Activated T-helper 1 cell treated with anti-CD3 and anti-CD28 coated beads, Interleukin-2, amount 50 U/mL, for 16 hours (primary cell): ENCODE measurements around the gene MYADML2.
"Not testable (repeated sequence)": the region's sequence is repeated elsewhere in the genome, so short reads cannot be mapped to it uniquely, and the experiment has no call there.

Source experiments
- DNase-seq, 2 donors: peaks; one replicate each; pipeline ENCODE4 v3.0.0-alpha.2; 2020; ENCODE audit warnings: low read depth in 1 of 2, low spot score in 1 of 2

MYADML2 gene

DNA sequence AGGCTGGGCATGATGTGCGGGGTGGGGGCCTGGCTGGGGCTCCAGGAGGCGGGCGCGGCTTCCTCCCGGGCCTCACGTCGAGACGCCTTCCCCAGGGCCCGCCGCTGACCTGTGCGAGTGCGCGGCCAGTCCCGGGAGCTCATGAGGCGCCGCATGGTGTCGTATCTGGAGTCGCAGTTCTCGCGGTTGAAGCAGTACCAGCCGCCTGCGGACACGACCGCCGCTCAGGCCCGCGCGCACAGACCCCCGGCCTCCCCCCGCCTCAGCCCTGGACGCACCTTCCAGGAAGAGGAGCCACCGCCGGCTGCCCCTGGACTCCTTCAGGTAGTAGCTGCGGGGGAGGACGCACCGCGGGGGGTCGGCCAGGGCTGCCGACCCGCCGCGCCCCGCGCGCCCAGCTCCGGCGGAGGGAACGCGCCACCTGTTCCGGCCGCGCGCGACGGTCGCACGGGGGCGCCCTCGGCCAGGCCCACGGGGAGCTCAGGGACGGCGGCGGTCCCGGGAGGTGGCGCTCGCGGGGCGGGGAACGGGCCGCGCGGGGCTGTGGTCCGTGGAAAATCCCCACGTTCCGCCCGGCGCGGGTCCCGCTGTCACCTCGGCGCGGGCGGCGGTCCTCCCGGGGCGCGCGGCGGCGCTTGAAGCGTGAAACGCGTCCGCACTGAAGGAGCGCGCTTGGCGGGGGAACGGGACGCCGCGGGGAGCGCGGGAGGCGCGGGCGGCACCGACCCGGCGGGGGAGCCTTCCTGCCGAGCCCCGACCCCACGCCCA, 12.5 kb upstream of the MYADML2 start:
- peak; percentile 61 to 75 for DNase-seq

DNA sequence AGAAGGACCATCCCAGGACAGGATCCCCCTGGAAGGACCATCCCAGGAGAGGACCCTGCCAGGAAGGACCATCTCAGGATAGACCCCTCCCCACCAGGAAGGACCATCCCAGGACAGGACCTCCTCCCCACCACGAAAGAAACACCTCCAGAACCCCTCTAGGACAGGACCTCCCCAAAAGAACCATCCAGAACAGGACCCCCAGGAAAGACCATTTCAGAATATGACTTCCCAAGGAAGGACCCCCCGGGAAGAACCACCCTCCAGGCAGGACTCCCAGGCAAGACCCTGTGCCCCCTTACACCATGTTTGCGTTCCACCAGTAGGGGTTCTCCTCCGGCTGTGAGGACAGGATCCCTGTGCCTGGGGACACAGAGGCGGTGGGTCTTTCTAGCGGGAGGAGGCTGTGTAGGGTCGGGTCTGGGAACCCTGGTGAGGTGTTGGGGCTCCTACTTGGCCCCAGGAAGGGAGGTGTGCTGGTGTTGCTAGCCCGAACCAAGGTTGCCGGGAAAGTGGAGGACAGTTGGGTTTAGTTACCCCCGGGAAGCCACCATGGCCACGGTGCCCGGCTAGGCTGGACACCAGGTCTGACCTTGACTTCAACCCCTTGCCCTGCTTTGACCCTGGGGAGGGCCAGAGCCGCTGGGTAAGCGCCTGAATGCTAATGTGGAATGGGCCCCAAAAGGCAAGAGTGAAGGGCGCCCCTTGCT, 11.8 kb upstream of the MYADML2 start:
- no peak for DNase-seq

DNA sequence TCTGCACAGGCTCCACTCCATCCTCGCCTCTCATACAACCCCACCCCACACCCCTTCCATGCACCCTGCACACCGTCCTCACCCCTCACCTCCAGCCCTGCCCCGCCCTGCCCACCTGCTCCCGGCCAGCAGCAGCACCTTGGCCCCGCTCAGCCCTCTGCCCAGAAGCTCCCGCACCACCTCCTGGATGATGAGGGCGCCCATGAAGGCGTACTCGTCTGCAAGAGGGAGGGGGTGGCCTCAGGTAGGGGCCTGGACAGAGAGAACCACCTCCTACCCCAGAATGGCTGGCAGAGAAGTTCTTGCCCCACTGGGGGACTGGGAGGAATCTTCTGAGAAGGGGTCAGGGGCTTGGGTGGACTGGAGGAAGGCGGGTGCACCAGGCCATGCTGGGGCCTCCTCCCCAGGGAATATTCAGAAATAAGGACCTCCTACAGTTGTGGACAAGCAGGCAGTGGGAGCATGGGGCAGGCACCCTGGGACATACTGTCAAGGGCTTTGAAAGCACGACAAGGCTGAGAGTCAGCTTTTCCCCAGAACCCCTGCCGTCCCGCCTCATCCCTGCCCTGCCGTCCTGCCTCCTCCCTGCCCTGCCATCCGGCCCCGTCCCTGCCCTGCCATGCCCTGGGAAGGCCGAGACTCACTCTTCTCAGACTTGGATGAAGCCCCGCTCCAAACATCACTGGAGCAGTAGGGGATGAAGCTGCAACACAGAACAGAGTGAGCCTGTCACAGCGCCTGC, 10.8 kb upstream of the MYADML2 start:
- no peak for DNase-seq

DNA sequence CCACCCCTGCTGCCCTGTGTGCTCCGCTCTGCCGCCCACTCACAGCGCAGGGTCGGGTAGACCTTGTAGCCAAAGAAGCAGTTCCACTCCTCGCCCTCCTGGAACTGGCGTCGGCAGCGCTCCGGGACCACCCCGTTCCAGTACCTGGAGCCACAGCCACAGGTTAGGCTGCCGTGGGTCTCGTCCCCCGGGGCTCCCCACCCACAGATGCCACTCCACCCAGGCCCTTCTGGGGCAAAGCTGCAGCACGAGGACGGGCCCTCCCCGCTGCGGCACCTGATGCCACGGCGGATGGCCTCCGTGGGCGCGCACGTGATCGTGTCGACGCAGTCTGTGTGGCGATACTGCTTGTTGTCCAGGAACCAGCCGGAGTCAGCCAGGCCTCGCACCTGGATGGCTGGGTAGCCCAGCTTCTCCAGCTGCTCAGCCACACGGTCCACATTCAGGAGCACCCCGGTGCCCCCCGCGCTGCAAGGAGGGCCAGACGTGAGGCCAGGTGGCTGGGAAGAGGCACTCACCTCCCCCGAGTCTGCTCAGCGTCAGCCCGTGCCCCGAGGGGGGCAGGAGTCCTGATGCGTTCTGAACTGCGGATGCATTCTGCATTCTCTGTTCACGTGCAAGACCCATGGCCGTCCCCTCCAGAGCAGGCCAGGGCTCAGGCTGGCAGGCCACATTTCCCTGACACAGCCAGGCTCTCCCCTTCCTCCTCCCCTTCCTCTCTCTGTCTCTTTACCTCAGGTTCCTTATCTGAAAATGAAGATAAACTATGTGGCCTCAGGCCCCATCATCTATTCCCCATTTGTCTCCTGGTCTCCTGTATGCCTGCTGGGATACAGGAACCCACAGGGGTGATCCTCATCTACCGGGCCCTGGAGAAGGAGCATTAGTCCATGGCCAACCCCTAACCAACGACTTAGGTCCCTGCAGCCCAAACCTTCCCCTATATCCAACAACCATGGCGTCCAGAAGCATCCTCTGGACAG, 9.9 kb upstream of the MYADML2 start:
- no peak for DNase-seq

DNA sequence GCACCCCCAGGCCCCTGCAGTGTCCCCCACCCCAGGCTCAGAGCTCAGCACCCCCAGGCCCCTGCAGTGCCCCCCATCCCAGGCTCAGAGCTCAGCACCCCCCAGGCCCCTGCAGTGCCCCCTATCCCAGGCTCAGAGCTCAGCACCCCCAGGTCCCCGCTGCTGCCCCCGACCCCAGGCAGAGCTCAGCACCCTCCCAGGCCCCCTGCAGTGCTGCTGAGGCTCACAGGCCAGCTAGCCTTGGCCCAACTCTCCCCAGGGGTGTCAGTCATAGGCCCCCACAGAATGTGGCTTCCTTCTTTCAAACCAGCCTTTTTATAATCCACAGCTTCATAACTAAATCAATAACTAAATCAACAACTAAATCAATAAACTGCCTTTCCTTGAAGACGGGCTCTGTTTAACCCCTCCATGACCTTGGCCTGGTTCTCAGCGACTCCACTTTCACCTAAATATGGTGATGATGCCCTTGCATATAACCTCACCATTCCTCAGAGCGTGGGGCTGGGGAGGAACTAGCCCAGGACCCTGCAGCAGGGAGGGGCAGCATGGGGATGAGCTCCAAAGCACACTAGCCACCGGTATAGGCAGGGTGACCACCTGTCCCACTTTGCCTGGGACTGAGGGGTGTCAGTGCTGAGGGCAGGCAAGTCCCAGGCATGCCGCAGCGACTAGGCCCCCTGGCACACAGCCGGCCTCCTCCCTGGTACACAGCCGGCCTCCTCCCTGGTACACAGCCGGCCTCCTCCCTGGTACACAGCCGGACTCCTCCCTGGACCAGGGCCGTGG, 8.9 kb upstream of the MYADML2 start:
- no peak for DNase-seq

DNA sequence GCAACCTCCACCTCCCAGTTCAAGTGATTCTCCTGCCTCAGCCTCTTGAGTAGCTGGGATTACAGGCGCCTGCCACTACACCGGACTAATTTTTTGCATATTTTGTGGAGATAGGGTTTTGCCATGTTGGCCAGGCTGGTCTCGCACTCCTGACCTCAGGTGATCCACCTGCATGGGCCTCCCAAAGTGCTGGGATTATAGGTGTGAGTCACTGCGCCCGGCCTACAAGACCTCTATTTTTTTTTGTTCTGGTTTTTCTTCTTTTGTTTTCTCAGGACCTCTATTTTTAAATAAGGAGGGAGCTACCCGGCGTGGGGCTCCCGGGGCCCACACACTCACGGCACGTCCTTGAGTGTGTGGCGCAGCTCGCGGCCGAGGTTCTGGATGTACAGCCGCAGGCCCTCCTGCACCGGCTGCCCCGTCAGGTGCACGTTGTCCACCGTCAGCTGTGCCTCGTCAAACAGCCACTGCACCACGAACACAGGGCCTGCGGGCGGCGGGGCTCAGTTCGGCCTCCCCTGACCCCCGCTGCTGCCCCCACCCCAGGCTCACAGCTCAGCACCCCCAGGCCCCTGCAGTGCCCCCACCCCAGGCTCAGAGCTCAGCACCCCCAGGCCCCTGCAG, 8.1 kb upstream of the MYADML2 start:
- no peak for DNase-seq

DNA sequence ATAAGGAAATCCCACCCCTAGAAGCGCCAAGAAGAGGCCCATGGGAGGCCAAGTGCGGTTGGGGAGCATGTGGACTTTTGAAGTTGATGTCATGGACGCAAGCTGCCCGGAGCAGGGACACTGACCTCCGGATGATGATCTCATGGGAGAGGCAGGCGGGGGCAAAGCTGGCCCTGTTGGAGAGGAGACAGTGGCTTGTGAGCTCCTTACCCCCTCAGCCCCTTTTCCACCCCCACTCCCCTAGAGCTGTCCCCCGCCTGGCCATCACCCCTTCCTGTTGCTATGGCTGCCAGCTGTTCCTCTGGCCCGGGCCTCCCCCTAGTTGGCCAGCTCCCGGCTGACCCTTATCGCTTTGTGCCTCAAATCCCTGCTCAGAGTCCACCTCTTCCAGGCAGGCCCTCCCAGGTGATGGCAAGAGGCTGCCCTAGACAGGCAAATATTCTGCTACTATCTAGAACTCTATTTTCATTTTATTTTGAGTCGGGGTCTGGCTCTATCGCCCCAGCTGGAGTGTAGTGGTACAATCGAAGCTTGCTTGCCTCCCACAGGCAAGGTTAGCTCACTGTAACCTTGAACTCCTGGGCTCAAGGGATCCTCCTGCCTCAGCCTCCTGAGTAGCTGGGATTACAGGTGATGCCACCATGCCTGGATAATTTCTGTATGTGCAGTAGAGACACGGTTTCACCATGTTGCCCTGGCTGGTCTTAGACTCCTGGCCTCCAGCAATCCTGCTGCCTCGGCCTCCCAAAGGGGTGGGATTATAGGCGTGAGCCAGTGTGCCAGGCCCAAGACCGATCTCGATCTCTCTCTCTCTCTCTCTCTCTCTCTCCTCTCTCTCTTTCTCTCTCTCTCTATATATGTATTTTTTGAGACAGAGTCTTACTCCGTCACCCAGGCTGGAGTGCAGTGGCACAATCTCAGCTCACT, 7.4 kb upstream of the MYADML2 start:
- no peak for DNase-seq

DNA sequence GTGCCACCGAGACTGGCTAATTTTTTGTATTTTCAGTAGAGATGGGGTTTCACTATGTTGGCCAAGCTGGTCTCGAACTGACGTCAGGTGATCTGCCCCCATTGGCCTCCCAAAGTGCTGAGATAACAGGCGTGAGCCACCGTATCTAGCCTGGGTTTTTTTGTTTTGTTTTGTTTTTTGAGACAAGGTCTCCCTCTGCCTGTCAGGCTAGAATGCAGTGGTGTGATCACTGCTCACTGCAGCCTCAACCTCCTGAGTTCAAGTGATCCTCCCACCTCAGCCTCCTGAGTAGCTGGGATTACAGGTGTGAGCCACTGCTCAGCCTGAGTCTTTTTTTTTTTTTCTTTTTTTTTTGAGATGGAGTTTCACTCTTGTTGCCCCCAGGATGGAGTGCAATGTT, 6.4 kb upstream of the MYADML2 start:
- not testable (repeated sequence) for DNase-seq

DNA sequence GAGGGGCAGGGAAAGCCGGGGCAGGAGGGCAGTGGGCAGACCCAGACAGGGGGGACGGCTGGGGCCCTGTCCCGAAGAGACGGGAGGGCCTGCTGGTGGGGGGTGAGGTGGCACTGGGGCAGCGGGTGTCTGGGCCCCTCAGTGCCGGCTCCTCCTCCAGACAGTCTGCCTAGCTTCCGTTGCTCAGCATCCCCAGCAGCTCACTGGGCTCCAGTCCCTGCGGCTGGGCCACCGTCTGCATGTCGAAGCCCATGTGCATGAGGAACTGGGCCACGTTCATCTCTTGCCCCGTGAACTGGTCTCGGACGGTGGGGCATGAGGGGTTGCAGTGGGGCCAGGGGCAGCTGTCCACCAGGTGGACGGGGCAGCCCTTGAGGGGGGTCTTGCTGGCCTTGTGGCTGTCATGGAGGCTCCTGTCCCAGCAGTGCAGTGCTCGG, 5.8 kb upstream of the MYADML2 start:
- no peak for DNase-seq

DNA sequence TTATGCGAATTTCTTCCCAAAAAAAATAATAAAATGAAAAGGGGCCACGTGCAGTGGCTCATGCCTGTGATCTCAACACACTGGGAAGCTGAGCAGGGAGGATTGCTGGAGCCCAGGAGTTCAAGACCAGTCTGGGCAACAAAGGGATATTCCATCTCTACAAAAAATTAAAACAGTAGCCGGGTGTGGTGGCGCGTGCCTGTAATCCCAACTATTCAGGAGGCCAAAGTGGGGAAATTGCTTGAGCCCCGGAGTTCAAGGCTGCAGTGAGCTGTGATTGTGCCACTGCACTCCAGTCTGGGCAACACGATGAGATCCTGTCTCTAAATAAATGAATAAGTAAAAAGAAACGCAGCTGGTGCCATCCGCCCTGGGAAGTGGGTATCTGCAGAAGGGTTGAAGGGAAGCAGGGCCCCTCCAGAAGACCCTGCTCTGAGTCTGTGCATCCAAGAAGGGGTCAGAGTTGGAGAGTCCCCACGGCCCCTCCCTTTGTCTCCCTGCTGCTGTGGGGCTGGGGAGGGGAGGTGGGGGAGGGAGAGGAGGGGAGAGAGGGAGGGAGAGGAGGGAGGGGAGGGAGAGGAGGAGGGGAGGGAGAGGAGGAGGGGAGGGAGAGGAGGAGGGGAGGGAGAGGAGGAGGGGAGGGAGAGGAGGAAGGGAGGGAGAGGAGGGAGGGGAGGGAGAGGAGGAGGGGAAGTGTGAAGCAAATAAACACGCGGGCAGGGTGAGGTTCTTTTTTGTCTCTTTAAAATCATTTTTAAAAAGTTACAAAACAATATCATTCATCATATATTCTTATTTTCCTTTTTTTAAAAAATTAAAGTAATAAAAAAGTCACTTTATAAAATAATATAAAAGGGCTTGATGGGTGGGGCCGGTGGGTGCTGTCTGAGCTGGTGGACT, 5.0 kb upstream of the MYADML2 start:
- no peak for DNase-seq

DNA sequence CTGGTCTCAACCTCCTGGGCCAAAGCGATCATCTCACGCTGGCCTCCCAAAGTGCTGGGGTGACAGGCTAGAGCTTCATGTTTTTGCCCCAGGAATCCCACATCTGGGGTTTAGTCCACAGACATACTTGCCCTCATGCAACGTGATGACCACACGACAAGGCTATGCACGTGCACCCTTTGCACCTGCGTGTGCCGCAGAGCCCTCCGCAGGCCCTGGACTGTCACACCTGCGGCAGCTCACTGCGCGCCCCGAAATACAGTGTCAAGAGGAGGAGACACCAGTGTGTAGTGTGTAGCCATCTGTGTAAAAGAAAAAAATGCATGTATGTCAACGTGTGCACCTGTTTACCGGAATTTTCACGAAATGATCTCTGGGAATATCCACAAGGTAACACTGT, 3.5 kb upstream of the MYADML2 start:
- DNase-seq, result no peak

DNA sequence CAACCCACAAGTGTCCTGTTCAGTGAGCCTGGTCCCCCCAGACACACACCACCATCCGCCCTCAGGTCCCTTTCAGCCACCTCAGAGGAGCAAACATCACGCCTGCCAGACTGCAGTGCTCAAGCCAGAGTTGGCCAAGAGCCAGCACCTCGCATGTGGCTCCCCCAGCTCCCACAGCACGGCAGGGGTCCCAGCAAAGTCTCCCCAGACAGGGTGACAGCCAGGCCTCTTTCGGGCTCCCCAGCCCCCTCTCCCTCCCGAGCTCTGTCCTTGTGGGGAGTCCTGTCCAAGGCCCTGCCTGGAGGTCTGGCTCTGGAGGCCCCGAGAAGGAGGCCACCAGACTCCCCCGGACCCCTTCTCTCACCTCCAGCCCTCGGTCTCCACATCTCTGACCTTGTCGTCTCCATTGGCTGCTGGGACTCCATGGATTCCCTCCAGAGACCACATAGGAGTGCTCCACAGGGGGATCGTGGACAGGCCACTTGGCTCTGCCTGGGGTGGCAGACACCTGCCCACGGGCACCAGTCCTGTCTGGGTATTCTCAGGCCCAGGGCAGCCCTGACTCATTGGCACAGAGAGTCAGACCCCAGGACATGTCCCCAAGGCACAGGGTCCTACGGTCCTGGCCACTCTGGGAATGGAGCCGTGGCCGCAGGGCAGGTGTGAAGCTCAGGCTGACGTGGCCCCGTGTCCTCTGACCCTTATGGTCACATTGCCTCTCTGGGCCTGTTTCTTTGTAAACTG, 1.8 kb upstream of the MYADML2 start:
- DNase-seq, result no peak

DNA sequence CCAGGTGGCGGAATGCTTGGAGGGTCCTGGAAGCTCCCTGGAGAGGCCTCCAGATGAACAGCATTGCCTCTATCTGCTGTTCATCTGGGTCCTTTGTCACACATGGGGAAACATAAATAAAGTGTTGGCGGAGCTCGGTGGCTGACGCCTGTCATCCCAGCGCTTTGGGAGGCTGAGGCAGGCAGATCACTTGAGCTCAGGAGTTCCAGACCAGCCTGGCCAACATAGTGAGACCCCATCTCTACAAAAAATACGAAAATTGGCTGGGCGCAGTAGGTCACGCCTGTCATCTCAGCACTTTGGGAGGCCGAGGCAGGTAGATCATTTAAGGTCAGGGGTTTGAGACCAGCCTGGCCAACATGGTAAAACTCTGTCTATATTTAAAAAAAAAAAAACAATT, 2.2 kb downstream of the MYADML2 start:
- DNase-seq, result no peak

DNA sequence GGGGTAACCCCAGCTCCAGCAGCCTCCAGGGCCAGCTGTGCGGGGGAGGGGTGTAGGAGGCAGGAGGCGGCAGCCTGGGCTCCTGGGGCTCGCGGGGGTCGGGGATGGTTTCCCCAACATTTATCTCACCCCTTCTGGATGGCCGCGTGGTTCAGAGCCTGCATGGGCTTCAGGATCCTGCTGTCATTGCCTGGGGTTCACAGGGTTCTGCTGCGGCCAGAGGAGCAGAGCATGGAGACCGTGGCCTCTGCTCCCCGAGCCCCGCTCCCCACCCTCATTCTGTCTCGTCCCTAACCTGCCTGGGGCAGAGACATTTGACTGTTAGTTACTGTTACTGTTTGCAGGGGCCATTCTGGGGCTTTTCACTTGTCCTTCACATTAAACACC, 4.9 kb downstream of the MYADML2 start:
- no peak for DNase-seq

DNA sequence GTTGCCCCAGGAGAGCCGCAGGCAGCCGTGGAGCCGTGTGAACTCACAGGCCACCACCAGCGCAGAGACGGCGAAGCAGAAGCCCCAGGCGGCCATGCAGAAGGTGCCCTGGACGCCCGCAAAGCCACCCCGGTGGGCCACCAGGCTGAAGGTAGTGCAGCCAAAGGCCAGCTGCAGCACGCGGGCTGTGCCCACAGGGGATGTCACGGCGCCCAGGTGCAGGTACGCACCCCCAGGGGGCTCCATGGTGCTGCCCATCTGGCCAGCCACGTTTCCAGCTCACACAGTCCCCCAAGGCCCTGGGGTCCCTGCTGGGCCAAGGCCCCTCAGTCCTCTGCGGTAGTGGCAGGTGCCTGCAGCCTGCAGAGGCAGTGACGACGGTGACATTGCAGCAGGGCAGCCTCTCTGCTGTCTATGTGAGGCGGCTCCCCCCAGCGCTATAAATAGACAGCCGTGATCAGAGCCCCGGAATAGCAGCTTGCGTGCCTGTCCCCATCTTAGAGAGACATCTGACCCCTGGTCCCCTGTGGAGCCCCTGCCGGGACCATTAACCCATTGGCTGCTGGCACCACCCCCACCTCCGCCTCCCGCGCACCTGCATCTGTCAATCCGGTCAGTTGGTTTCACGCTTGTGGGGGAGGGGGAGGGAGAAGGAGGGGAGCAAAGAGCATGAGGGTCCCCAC, 5.4 kb downstream of the MYADML2 start:
- DNase-seq, result no peak
